Spinal cord (tissue), 10 donors: ENCODE measurements around the gene HSPA12A. TPM values are rescaled to one million over a fixed set of nuclear protein-coding genes. Genes with fewer than 3 reads are reported as not detected.

Experiments
- DNase-seq, 6 donors: peaks; one replicate each; pipeline versions ENCODE4 v3.0.0 to v3.0.0-alpha.2; 2013 to 2015; ENCODE audit warnings: low spot score in 6 of 6, low read depth in 4 of 6
- H3K27ac ChIP-seq: one replicate; pipeline ENCODE4 v1.5.1; 2013; ENCODE audit warnings: low read depth, low read length, control low read depth
- H3K27me3 ChIP-seq: one replicate; pipeline ENCODE4 v1.6.1; 2013; ENCODE audit warnings: low read length; ENCODE audit not compliant: control insufficient read depth, insufficient read depth
- H3K36me3 ChIP-seq: one replicate; pipeline ENCODE4 v1.6.1; 2013; ENCODE audit warnings: low read length; ENCODE audit not compliant: control insufficient read depth, insufficient read depth
- H3K4me1 ChIP-seq: one replicate; pipeline ENCODE4 v1.6.1; 2013; ENCODE audit warnings: low read length; ENCODE audit not compliant: control insufficient read depth, insufficient read depth
- H3K4me3 ChIP-seq: one replicate; pipeline ENCODE4 v1.5.1; 2013; ENCODE audit warnings: low read depth, low read length, control low read depth
- H3K9me3 ChIP-seq: one replicate; pipeline ENCODE4 v1.6.1; 2013; ENCODE audit warnings: low read length; ENCODE audit not compliant: control insufficient read depth, insufficient read depth
- WGBS: methylation state at CpG from one replicate; pipeline ENCODE4 v1.1.5; 2013; ENCODE audit warnings: missing lambda C conversion rate; ENCODE audit not compliant: insufficient coverage; 5-methylcytosine and 5-hydroxymethylcytosine counted together
- polyA plus RNA-seq, 2 donors: library from polyadenylated mRNA; unstranded; fragments of 120-200 nt; gene quantifications; one replicate each; pipeline ENCODE4 v1.2.1, GENCODE V29; 2013; ENCODE audit not compliant: insufficient read length in 2 of 2
- total RNA-seq, 2 donors: library from RNA; depleted of rRNA in 1 of 2; stranded (reverse); fragments of 120-200 nt in 1 of 2; fragments of >200 nt in 1 of 2; gene quantifications; one replicate each; pipeline versions ENCODE4 v1.2.3 to v1.2.4, GENCODE V29; 2013 to 2014
- donor health status: healthy.

HSPA12A gene
- total and polyA plus RNA-seq, 4 donors: 35.1 to 106 (median 68.9) TPM

DNA sequence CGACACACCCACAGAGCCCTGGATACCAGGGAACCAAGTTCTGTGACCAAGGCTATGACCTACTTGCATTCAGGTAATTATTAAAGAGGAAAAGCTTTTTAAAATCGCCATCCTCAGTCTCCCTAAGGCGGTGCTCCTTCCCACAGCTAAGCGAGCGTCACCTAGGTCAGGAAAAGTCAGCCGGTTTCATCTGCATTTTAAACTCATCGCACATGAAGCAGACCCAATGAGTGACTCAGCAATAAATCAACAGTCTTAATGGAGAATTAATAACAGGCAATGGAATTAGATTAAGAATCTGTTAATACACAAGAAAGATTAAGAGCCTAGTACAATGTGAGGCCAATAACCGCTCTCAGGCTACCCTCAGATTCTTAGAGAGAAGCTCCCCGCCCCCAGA lies 59.2 kb downstream of the HSPA12A start:
- no peak overlapping the region for H3K4me3 ChIP-seq
- H3K9me3 ChIP-seq: no peaks in the 10 kb centered on the region
- peaks cover 14% of the 10 kb centered on the region for H3K4me1 ChIP-seq
- peaks cover 3% of the 10 kb centered on the region for H3K36me3 ChIP-seq
- H3K27ac ChIP-seq: no peak overlapping the region
- no peak for DNase-seq
- WGBS: 91% methylated on average over 5 of the region's 9 CpGs
- H3K27me3 ChIP-seq: peaks cover 2% of the 10 kb centered on the region

DNA sequence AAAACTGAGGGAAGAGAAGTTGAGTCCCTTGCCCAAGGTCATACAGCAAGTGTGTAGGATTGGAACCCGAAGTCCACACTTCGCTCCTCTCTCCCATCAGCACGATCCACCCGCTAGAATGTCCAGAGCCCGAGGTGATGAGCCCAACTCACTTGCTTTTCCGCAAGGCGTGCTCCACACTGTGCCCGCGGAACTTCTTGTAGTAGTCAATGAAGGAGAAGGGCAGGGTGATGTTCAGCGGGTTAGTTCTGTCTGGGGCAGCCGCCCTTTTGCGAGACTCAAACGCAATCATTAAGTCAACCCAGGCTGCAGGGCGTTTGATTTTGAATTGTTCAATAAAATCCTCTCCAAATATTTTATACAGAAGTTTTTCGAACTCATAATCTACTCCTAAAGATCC lies 63.0 kb downstream of the HSPA12A start:
- Histone ChIP-seq H3K9me3 (no peaks in the 10 kb centered on the region), H3K27me3 (no peaks in the 10 kb centered on the region), H3K4me1 (peaks cover 9% of the 10 kb centered on the region), H3K4me3 (no peak overlapping the region), H3K36me3 (peaks cover 17% of the 10 kb centered on the region), H3K27ac (no peak overlapping the region)
- DNase-seq: no peak
- WGBS: 90% methylated on average over 6 of the region's 15 CpGs

DNA sequence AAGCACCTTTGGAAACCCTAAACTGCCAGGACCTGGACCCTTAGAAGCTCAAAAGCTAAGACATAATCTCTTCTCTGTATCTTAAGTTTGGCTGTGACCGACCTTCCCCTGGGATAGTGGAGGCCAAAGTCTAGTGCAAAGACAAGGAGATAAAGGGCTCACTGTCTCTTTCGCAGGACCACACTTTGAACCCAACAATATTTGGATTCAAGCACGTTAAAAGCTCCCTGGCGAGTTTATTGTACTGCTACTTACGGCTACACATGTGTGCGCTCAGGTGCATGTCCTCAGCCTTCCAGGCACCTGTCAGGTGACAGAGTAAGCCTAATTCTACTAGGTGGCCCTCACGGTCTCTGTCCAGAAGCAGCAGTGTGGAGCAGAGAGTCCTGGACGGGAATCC lies 65.7 kb downstream of the HSPA12A start:
- Histone ChIP-seq H3K36me3 (peaks cover 21% of the 10 kb centered on the region), H3K4me1 (no peaks in the 10 kb centered on the region), H3K27ac (no peak overlapping the region), H3K4me3 (no peak overlapping the region), H3K9me3 (no peaks in the 10 kb centered on the region), H3K27me3 (no peaks in the 10 kb centered on the region)
- no peak for DNase-seq
- WGBS: 81% methylated on average over 8 of the region's 8 CpGs

DNA sequence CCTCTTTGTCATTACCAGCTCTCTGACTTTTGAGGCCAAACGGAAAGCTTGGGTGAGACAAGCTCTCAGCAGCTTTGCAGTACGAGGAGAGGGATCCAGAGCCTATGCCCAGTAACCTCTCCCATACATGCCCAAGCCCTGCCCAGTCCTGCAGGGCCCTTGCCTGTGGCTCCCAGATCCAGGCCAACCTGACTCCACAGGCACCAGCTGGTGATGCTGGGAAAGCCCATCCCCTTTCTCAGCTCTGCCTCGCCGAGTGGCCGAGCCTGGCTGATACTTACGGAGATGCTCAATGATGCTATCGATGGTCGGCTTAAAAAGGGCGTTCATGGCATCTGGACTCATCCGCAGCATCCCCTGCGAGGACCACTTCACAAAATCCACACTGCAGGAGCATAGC lies 66.2 kb downstream of the HSPA12A start:
- H3K36me3 ChIP-seq: peaks cover 21% of the 10 kb centered on the region

DNA sequence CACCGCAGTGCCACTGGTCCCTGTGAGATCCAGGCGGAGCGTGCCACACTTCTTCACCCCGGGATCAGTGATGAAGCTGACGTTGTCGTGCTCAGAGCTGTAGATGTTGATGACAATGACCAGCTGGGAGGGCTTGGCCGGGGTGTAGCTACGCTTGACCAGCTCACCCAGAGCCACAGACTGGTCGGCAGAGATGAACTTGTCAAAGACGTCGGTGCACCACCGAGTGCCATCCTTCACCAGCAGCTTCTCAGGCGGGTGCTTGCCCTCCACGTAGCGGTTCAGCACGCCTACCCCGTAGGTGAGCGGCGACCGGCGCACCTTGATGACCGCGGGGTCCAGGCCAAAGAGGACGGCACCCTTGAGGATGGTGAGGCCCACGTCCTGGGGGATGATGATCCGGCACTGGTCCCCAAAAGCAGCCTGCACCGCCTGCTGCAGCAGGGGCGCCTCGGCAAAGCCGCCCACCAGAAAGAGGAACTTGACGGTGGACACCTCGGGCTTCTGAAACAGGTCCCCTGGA lies 67.4 kb downstream of the HSPA12A start:
- no peak for DNase-seq
- H3K9me3 ChIP-seq: no peaks in the 10 kb centered on the region
- H3K36me3 ChIP-seq: peaks cover 21% of the 10 kb centered on the region
- 94% methylated on average over 32 of the region's 32 CpGs for WGBS
- no peak overlapping the region for H3K27ac ChIP-seq
- peaks cover 9% of the 10 kb centered on the region for H3K4me1 ChIP-seq
- no peak overlapping the region for H3K4me3 ChIP-seq
- H3K27me3 ChIP-seq: peaks cover under 1% of the 10 kb centered on the region

More for the DNA sequence above, 66.2 kb downstream of the HSPA12A start:
- 88% methylated on average over 9 of the region's 11 CpGs for WGBS
- no peak overlapping the region for H3K4me3 ChIP-seq
- no peaks in the 10 kb centered on the region for H3K27me3 ChIP-seq
- no peak overlapping the region for H3K27ac ChIP-seq
- no peak for DNase-seq
- H3K9me3 ChIP-seq: no peaks in the 10 kb centered on the region
- H3K4me1 ChIP-seq: no peaks in the 10 kb centered on the region

DNA sequence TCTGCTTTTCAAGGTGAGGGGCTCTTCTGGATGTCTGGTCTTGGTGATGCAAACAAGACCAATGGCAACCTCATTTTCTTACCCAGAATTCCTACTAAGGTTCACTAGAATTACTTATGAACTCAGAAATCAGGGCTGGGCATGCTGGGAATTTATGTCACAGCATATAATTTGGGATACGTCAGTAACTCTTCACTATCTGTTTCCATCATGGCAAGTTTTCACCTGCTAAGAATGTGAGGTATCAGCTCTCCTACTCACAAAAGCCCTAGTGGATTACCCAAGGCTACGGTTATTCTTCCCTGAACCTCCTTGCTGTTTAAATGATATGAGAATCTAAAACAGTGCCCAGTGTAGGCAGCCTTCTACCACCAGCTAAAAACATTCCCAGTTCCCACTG lies 68.5 kb downstream of the HSPA12A start:
- H3K36me3 ChIP-seq: peaks cover 21% of the 10 kb centered on the region
- peaks cover 14% of the 10 kb centered on the region for H3K4me1 ChIP-seq
- H3K27ac ChIP-seq: no peak overlapping the region
- no peaks in the 10 kb centered on the region for H3K9me3 ChIP-seq
- DNase-seq: no peak
- H3K27me3 ChIP-seq: peaks cover 6% of the 10 kb centered on the region
- WGBS: no CpG with 5 or more reads among the region's 2 CpGs
- no peak overlapping the region for H3K4me3 ChIP-seq

DNA sequence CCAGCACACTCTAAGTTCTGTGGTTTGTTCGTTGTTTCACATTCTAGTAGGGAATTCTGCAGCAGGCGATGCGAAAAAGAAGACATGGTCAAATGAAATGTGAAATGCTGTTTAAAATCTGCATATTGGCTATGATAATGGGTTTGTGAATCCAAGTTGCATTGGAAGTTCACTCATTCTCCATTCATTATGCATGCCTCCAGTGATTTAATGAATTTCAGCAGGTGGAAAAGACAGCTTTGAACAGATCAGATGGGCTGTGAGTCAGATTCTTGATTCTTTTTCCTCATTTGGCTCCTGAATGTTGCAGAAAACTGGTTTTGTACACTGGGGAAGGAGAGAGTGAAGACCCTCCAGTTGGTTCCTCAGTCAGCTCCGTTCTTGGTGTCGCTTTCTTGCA lies 69.5 kb downstream of the HSPA12A start:
- peaks cover 20% of the 10 kb centered on the region for H3K4me1 ChIP-seq
- no peaks in the 10 kb centered on the region for H3K9me3 ChIP-seq
- peaks cover 6% of the 10 kb centered on the region for H3K27me3 ChIP-seq
- no peak overlapping the region for H3K27ac ChIP-seq
- H3K4me3 ChIP-seq: no peak overlapping the region
- 90% methylated on average over 5 of the region's 5 CpGs for WGBS
- peak in 1 of 6 donors; percentile 90 for DNase-seq
- peaks cover 21% of the 10 kb centered on the region for H3K36me3 ChIP-seq

DNA sequence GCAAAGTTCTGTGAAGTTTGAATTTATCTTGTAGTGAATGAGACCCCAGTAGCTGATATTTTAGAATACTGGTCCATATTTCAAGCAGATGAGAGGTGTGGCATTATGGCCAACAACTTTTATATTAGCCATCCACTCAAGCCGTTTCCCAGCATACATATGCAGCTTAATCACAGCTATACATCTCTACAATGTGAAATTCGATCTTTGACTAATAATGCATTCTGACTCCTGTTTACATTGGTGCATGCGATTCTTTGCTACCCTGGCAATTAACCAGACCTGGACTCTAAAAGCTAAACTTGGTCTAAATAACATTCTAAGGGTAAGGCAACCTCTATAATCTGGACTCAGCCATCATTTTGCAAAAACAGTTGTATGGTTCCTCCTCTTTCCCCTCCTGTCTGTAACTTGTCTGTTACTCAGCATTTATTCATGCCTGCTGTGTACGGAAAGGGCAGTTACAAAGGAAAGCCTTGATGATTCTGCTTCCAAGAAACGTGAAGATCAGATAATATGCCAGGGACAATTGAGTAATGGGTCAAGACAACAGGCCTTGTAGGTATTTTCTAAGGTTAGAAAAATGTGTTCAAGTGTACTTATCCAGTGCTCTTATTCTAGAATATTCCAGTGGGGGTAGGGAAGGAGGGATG lies 71.0 kb downstream of the HSPA12A start:
- 64% methylated on average over 5 of the region's 5 CpGs for WGBS
- DNase-seq: no peak
- H3K4me1 ChIP-seq: peaks cover 20% of the 10 kb centered on the region
- H3K36me3 ChIP-seq: peaks cover 14% of the 10 kb centered on the region
- no peaks in the 10 kb centered on the region for H3K9me3 ChIP-seq
- peaks cover 6% of the 10 kb centered on the region for H3K27me3 ChIP-seq
- H3K4me3 ChIP-seq: no peak overlapping the region
- H3K27ac ChIP-seq: no peak overlapping the region

DNA sequence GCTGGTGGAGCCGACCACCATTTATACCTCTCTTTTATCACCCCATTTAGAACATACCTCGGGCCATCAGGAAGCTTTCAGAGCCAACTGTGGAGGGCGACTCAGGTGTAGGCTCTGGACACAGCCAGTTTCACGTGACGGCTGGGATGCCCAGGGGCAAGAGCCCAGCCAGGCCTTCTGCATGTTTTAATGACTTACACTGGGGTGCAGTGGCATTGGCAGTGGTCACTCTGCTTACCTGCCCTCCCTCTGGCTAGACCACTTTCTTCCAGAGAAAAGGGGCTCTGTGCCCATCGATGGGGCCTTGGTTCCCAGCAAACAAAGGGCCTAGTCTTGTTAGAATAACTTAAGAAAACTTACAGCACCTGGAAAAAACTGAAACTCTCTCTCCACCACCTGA lies 71.7 kb downstream of the HSPA12A start:
- WGBS: 84% methylated on average over 5 of the region's 6 CpGs
- Histone ChIP-seq H3K36me3 (peaks cover 12% of the 10 kb centered on the region), H3K4me1 (peaks cover 23% of the 10 kb centered on the region), H3K4me3 (no peak overlapping the region), H3K27me3 (peaks cover 6% of the 10 kb centered on the region), H3K9me3 (no peaks in the 10 kb centered on the region), H3K27ac (no peak overlapping the region)
- no peak for DNase-seq
